Calu3 (cell line): Measurements from ENCODE around the gene TAPBP. TPM values are rescaled to one million over a fixed set of nuclear protein-coding genes. Genes with fewer than 3 reads are reported as not detected.
A peak's percentile ranks its signal among the peaks of the same experiment; 100 is the strongest.
"Not testable (repeated sequence)": the region's sequence is repeated elsewhere in the genome, so short reads cannot be mapped to it uniquely, and the experiment has no call there.

Experiments
- BruUV-seq: library from RNA; stranded (reverse); fragments of 400-500 nt; replicated peaks from 2 replicates; lab custom pipeline; 2021; lab: Mats Ljungman, UMichigan
- CTCF ChIA-PET: fragments of 300-600 bp; sonication (Branson Sonifier 250); formaldehyde crosslinking; loops from one replicate; lab custom pipeline; 2022; ENCODE audit warnings: antibody characterized with exemption; lab: Charles Lee
- DNase-seq: peaks from one replicate; pipeline ENCODE4 v3.0.0; 2022
- H3K27ac Mint-ChIP-seq: one replicate; pipeline ENCODE4 v1.8.0; 2022; ENCODE audit warnings: mixed read lengths; ENCODE audit not compliant: unreplicated experiment
- H3K27me3 Mint-ChIP-seq: one replicate; pipeline ENCODE4 v1.8.0; 2022; ENCODE audit warnings: mixed read lengths; ENCODE audit not compliant: unreplicated experiment
- H3K36me3 Mint-ChIP-seq: one replicate; pipeline ENCODE4 v1.8.0; 2022; ENCODE audit warnings: mild to moderate bottlenecking, moderate library complexity, mixed read lengths; ENCODE audit not compliant: insufficient read depth, unreplicated experiment
- H3K4me1 Mint-ChIP-seq: one replicate; pipeline ENCODE4 v1.8.0; 2022; ENCODE audit warnings: mild to moderate bottlenecking, low read depth, mixed read lengths; ENCODE audit not compliant: unreplicated experiment
- H3K4me3 Mint-ChIP-seq: one replicate; pipeline ENCODE4 v1.8.0; 2022; ENCODE audit warnings: mild to moderate bottlenecking, low read depth, moderate library complexity, mixed read lengths; ENCODE audit not compliant: unreplicated experiment
- H3K9me3 Mint-ChIP-seq: one replicate; pipeline ENCODE4 v1.8.0; 2022; ENCODE audit warnings: low read depth, mixed read lengths; ENCODE audit not compliant: unreplicated experiment
- CTCF ChIP-seq: fragments of 200-600 bp; IDR thresholded peaks from one replicate; pipeline ENCODE4 v1.8.0; 2022; ENCODE audit warnings: antibody characterized with exemption; ENCODE audit not compliant: unreplicated experiment
- intact Hi-C: fragments of 100-400 bp; cut with micrococcal nuclease; formaldehyde crosslinking; loops from one replicate; pipeline ENCODE4 v1.10.0; 2022; ENCODE audit not compliant: unreplicated experiment
- total RNA-seq: library from RNA; stranded (reverse); gene quantifications from 2 replicates; pipeline ENCODE4 v1.2.3, GENCODE V29; 2022

Gene TAPBP
- total RNA-seq, 1 experiment from 2014 or later: 443 TPM

GRCh38 chr6:33276864-33277662 lies 36.8 kb downstream of the TAPBP start, which contains the start of gene B3GALT4:
TSS of gene B3GALT4 (plus strand) at chr6:33277123. CDS start at chr6:33277420, 297 bp downstream.
- peaks cover 60% of the 10 kb centered on the region for H3K4me1 Mint-ChIP-seq
- peak within 1 kb of the TSS; percentile 94 for H3K4me3 Mint-ChIP-seq
- H3K36me3 Mint-ChIP-seq: peaks cover 100% of the 10 kb centered on the region
- peak within 1 kb of the TSS; percentile 100 for H3K27ac Mint-ChIP-seq
- CTCF ChIA-PET: interaction anchor here (0.6 to 2.2 kb wide), 13 partner anchors 10 to 149 kb away, joined by 3 to 14 read pairs (median 4); partner anchors contain the start of genes PFDN6 and WDR46
- DNase-seq: peak; percentile 96
- peak; percentile 74 for TF ChIP-seq CTCF
- no peaks in the 10 kb centered on the region for H3K9me3 Mint-ChIP-seq
- intact Hi-C loops: no loop called here
- H3K27me3 Mint-ChIP-seq: peaks cover 5% of the 10 kb centered on the region
- BruUV-seq: no TSS peak

- Mint-ChIP-seq H3K36me3 (peaks cover 100% of the 10 kb centered on the region), H3K27ac (peak overlapping the region; percentile 100), H3K4me1 (peaks cover 65% of the 10 kb centered on the region), H3K9me3 (no peaks in the 10 kb centered on the region), H3K4me3 (peak overlapping the region; percentile 94), H3K27me3 (peaks cover 10% of the 10 kb centered on the region)
- CTCF ChIA-PET: interaction anchor here (1.0 to 2.2 kb wide), 6 partner anchors 13 to 149 kb away, joined by 3 to 14 read pairs (median 7); partner anchors contain the start of genes PFDN6 and WDR46
- DNase-seq: no peak
- intact Hi-C loops: no loop called here
- no TSS peak for BruUV-seq
- no peak for TF ChIP-seq CTCF
These were observed 37.4 kb downstream of the TAPBP start for GRCh38 chr6:33276581-33276863.

- Mint-ChIP-seq H3K27ac (peak overlapping the region; percentile 100), H3K4me1 (peaks cover 65% of the 10 kb centered on the region), H3K4me3 (peak overlapping the region; percentile 94), H3K27me3 (peaks cover 13% of the 10 kb centered on the region), H3K36me3 (peaks cover 100% of the 10 kb centered on the region)
- DNase-seq, H3K9me3 Mint-ChIP-seq, intact Hi-C loops: not testable (repeated sequence)
- CTCF ChIA-PET: interaction anchor here (1.6 to 1.8 kb wide), 3 partner anchors 14 to 28 kb away, joined by 3 to 10 read pairs (median 10); partner anchors contain the start of genes PFDN6 and WDR46
- BruUV-seq: TSS peak; percentile 20
These were observed 37.9 kb downstream of the TAPBP start for GRCh38 chr6:33275795-33276580.

- intact Hi-C loops: no loop called here
- no peak for DNase-seq
- Mint-ChIP-seq H3K36me3 (peaks cover 91% of the 10 kb centered on the region), H3K4me1 (peaks cover 69% of the 10 kb centered on the region), H3K9me3 (no peaks in the 10 kb centered on the region), H3K27me3 (peaks cover 13% of the 10 kb centered on the region), H3K4me3 (peak overlapping the region; percentile 94), H3K27ac (peak overlapping the region; percentile 100)
- CTCF ChIA-PET: interaction anchor here (0.6 kb wide), 1 partner anchor 15 kb away, joined by 8 read pairs; the partner anchor contains the start of genes PFDN6 and WDR46
- no TSS peak for BruUV-seq
- TF ChIP-seq CTCF: no peak
These were observed 39.7 kb downstream of the TAPBP start for GRCh38 chr6:33273924-33274902.
